Mammary epithelial cell (primary cell): ENCODE data around the gene LRBA.

Source experiments
- CTCF ChIP-seq, 2 donors: IDR thresholded peaks in 1 of 2; conservative IDR thresholded peaks in 1 of 2; 2 replicates each; pipeline ENCODE4 v1.5.1; 2011 to 2012; ENCODE audit warnings: inconsistent platforms in 2 of 2, low read length in 2 of 2, mild to moderate bottlenecking in 2 of 2, control low read depth in 1 of 2, low read depth in 1 of 2; ENCODE audit not compliant: insufficient read depth in 1 of 2; ENCODE audit errors: extremely low read depth in 1 of 2
- EZH2 ChIP-seq: IDR thresholded peaks from 2 replicates; pipeline ENCODE4 v1.6.1; 2012; ENCODE audit warnings: low read length, inconsistent platforms, borderline replicate concordance

- TF ChIP-seq CTCF (conservative IDR thresholded peaks at IDR 0.05 in 1 of 2, IDR thresholded peaks at IDR 0.05 in 1 of 2; ENCODE audit: extremely low read depth in 1 of 2, insufficient read depth in 1 of 2, low read depth in 1 of 2, low read length in 2 of 2) (no peak), EZH2 (no peak)
These were observed 20.2 kb upstream of the LRBA start for GRCh38 chr4:151035328-151035727.
